Upper lobe of left lung (tissue), 4 donors: ENCODE measurements around the gene DIP2C.

Source experiments
- EP300 ChIP-seq, 4 donors: sonication (generic); formaldehyde crosslinking; IDR thresholded peaks; one replicate each; pipeline ENCODE4 v1.5.1; 2017; ENCODE audit warnings: antibody characterized with exemption in 4 of 4, control low read depth in 2 of 4
- POLR2A ChIP-seq, 4 donors: fragments of 450-650 bp; IDR thresholded peaks; one replicate each; pipeline ENCODE4 v1.5.1; 2016 to 2017; ENCODE audit warnings: antibody characterized with exemption in 4 of 4, mild to moderate bottlenecking in 2 of 4
- POLR2AphosphoS5 ChIP-seq, 2 donors: sonication (generic); formaldehyde crosslinking; IDR thresholded peaks; one replicate each; pipeline ENCODE4 v1.5.1; 2017; ENCODE audit warnings: antibody characterized with exemption in 2 of 2
- TF ChIP-seq, protein P1 (sequence below), 6 experiments: fragments of 450-650 bp in 4 of 6; fragments of 200-600 bp in 2 of 6; sonication (generic) in 2 of 6; IDR thresholded peaks; one replicate each; pipeline ENCODE4 v1.5.1; 2016 to 2019; ENCODE audit warnings: antibody characterized with exemption in 6 of 6

DNA sequence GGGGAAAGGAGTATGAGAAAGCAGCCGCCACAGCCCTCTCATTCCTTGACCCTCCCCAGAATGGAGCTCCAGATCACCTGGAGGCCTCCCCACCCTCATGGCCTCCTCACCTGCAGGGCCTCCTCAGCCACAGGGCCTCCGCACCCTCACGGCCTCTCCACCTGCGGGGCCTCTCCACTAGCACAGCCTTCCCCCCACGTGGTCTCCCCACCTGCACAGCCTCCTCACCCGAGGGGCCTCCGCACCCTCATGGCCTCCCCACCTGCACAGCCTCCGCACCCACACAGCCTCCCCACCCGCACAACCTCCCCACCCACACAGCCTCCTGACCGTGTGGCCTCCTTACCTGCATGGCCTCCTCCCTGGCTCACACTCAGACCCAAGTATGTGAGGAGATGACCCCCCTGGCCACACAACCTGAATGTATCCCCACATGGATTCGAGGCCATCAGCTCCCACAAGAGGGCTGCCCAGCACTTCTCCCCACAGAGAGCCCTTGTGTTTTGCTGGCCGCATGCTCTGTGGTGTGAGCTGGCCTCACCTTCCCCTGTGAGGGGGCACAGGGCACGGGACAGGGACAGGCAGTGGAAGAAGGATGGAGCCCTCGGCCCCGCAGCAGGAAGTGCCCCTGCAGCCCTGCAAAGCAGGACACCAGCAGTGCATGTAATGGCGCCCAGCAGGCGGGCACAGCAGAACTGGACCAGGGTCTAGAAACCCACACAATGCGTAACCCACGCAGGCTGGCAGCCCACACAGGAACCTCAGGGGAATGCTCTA, 3.1 kb downstream of the DIP2C start:
- TF ChIP-seq POLR2A (IDR thresholded peaks at IDR 0.05): no peak
- no peak for TF ChIP-seq POLR2AphosphoS5 (IDR thresholded peaks at IDR 0.05)
- TF ChIP-seq, protein P1, sequence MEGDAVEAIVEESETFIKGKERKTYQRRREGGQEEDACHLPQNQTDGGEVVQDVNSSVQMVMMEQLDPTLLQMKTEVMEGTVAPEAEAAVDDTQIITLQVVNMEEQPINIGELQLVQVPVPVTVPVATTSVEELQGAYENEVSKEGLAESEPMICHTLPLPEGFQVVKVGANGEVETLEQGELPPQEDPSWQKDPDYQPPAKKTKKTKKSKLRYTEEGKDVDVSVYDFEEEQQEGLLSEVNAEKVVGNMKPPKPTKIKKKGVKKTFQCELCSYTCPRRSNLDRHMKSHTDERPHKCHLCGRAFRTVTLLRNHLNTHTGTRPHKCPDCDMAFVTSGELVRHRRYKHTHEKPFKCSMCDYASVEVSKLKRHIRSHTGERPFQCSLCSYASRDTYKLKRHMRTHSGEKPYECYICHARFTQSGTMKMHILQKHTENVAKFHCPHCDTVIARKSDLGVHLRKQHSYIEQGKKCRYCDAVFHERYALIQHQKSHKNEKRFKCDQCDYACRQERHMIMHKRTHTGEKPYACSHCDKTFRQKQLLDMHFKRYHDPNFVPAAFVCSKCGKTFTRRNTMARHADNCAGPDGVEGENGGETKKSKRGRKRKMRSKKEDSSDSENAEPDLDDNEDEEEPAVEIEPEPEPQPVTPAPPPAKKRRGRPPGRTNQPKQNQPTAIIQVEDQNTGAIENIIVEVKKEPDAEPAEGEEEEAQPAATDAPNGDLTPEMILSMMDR (IDR thresholded peaks at IDR 0.05): no peak
- TF ChIP-seq EP300 (IDR thresholded peaks at IDR 0.05): no peak
